Measurements from ENCODE around the gene DNAJB14. TPM values are rescaled to one million over a fixed set of nuclear protein-coding genes. Genes with fewer than 3 reads are reported as not detected.
A peak's percentile ranks its signal among the peaks of the same experiment; 100 is the strongest.

Gene DNAJB14
- total RNA-seq, 4 donors from 2014 or later: 27.0 to 38.5 (median 31.7) TPM

- Histone ChIP-seq H3K4me1 (peaks cover 0 to 59% (median 24%) of the 10 kb centered on the region in 4 donors), H3K9me3 (no peaks in the 10 kb centered on the region), H3K27me3 (no peaks in the 10 kb centered on the region), H3K4me3 (peak overlapping the region; percentile 69 to 99 (median 94)), H3K27ac (peak overlapping the region; percentile 82 to 98 (median 97)), H3K36me3 (peaks cover 0 to 5% (median 0%) of the 10 kb centered on the region in 3 donors)
- TF ChIP-seq EP300 (IDR thresholded peaks at IDR 0.05) (no peak), POLR2A (IDR thresholded peaks at IDR 0.05) (no peak), CTCF (IDR thresholded peaks at IDR 0.05) (no peak)
- 1 to 2% methylated on average over 19 to 25 of the region's 25 CpGs for WGBS, 2 donors
- no peak for DNase-seq (ENCODE audit: low spot score in 2 of 2)
Observed at GRCh38 chr4:99945718-99946355, 581 bp downstream of the DNAJB14 start.

GRCh38 chr4:99943904-99944437 lies 2.4 kb downstream of the DNAJB14 start:
- WGBS, 2 donors: 89 to 95% methylated on average over 2 of the region's 2 CpGs
- no peak for DNase-seq (ENCODE audit: low spot score in 2 of 2)
- no peaks in the 10 kb centered on the region for H3K9me3 ChIP-seq
- no peak overlapping the region for H3K4me3 ChIP-seq
- no peak overlapping the region for H3K27ac ChIP-seq
- peaks cover 0 to 62% (median 24%) of the 10 kb centered on the region in 4 donors for H3K4me1 ChIP-seq
- no peak for TF ChIP-seq EP300 (IDR thresholded peaks at IDR 0.05)
- TF ChIP-seq CTCF (IDR thresholded peaks at IDR 0.05): no peak
- no peak for TF ChIP-seq POLR2A (IDR thresholded peaks at IDR 0.05)
- peaks cover 0 to 5% (median 0%) of the 10 kb centered on the region in 3 donors for H3K36me3 ChIP-seq
- H3K27me3 ChIP-seq: no peaks in the 10 kb centered on the region

GRCh38 chr4:99938243-99938753 lies 8.1 kb downstream of the DNAJB14 start:
- DNase-seq (ENCODE audit: low spot score in 2 of 2): no peak
- WGBS, 2 donors: 88 to 93% methylated on average over 3 of the region's 3 CpGs
- Histone ChIP-seq H3K27ac (no peak overlapping the region), H3K27me3 (no peaks in the 10 kb centered on the region), H3K9me3 (peaks cover 0 to 28% (median 10%) of the 10 kb centered on the region in 4 donors), H3K36me3 (peaks cover 0 to 33% (median 0%) of the 10 kb centered on the region in 3 donors), H3K4me3 (no peak overlapping the region), H3K4me1 (peaks cover 0 to 17% (median 2%) of the 10 kb centered on the region in 4 donors)
- TF ChIP-seq POLR2A (IDR thresholded peaks at IDR 0.05) (no peak), CTCF (IDR thresholded peaks at IDR 0.05) (no peak), EP300 (IDR thresholded peaks at IDR 0.05) (no peak)

GRCh38 chr4:99934891-99935290 lies 11.5 kb downstream of the DNAJB14 start:
- no peak overlapping the region for H3K27ac ChIP-seq
- H3K27me3 ChIP-seq: no peaks in the 10 kb centered on the region
- TF ChIP-seq CTCF (IDR thresholded peaks at IDR 0.05): no peak
- no peak for TF ChIP-seq EP300 (IDR thresholded peaks at IDR 0.05)
- no peak for TF ChIP-seq POLR2A (IDR thresholded peaks at IDR 0.05)
- peaks cover 0 to 45% (median 0%) of the 10 kb centered on the region in 3 donors for H3K36me3 ChIP-seq
- H3K4me3 ChIP-seq: no peak overlapping the region
- H3K4me1 ChIP-seq: no peaks in the 10 kb centered on the region
- H3K9me3 ChIP-seq: peaks cover 0 to 29% (median 10%) of the 10 kb centered on the region in 4 donors
- DNase-seq (ENCODE audit: low spot score in 2 of 2): no peak

DNA sequence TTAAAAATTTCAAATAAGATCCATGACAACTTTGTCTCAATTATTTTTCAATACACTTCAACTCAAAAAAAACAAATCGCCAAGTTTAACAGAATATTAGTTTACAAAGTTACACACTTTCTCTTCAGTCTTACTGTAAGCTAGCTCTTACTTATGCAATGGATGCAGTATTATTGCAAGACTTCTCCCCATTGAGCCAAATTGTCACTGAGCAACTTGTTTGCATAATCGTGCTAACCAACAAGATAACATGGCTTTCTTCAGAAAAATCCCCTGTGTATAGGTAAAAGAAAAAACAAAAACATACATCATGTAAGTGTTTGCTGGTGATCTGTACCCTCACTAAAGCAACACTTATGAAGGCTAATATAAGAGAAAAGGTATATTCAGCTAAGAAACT lies 18.9 kb downstream of the DNAJB14 start:
- TF ChIP-seq EP300 (IDR thresholded peaks at IDR 0.05): no peak
- no peak for TF ChIP-seq POLR2A (IDR thresholded peaks at IDR 0.05)
- no peak for TF ChIP-seq CTCF (IDR thresholded peaks at IDR 0.05)
- H3K36me3 ChIP-seq: peaks cover 0 to 29% (median 0%) of the 10 kb centered on the region in 3 donors
- no peak for DNase-seq (ENCODE audit: low spot score in 2 of 2)
- no peaks in the 10 kb centered on the region for H3K4me1 ChIP-seq
- no peak overlapping the region for H3K4me3 ChIP-seq
- H3K9me3 ChIP-seq: no peaks in the 10 kb centered on the region
- H3K27me3 ChIP-seq: no peaks in the 10 kb centered on the region
- no peak overlapping the region for H3K27ac ChIP-seq
- 71 to 87% methylated on average over 2 of the region's 2 CpGs for WGBS, 2 donors
